Measurements from ENCODE around the gene RAD51B. TPM values are rescaled to one million over a fixed set of nuclear protein-coding genes. Genes with fewer than 3 reads are reported as not detected.

Gene RAD51B
- total RNA-seq, 1 experiment from 2014 or later: 20.0 TPM

DNA sequence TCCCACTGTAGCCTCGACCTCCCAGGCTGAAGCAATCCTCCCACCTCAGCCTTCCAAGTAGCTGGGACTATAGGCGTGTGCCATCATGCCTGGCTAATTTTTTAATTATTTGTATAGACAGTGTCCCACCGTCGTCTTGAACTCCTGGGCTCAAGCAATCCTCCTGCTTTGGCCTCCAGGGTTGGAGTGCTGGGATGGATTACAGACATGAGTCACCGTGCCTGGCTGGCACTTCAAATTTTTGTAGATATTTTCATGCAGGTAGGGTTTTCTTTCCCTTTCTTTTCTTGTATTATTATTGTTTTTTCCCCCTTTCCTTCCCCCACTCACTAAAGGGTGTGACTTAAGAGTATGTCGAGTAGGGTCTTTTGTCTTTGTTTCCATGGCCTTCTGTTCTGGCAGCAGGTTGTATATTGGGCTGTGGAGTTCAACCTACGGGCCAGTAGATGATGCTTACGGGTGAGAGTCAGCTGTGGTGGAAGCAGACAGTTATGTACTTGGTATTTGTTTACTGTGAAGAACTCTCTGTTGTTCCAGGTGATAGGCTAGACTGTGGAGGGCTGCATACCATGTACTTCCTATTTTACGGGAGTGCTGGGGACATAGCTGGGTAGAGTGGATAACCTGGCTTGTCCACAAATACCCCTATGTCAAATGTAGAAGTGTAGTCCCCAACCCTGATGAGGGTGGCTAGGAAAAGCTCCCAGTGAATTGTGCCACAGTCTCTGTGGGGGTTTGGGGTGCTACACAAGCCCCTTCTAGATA, 30.7 kb downstream of the RAD51B start:
- ChIA-PET POLR2A (no interaction called here), CTCF (no interaction called here), RAD21 (ENCODE audit: low non-redundant PET in 1 of 2, low total read pairs in 2 of 2, uncharacterized antibody in 2 of 2, unreplicated experiment in 2 of 2) (no interaction called here)
- H2AFZ ChIP-seq (ENCODE audit: low read depth, low read length, poor library complexity, severe bottlenecking): no peak overlapping the region
- ATAC-seq (no peak), DNase-seq (ENCODE audit: low read depth, low spot score) (no peak)
- H3K9me3 ChIP-seq (ENCODE audit: control insufficient read depth in 1 of 2, insufficient read depth in 1 of 2, low read depth in 1 of 2, low read length in 2 of 2): no peaks in the 10 kb centered on the region
- H4K20me1 ChIP-seq (ENCODE audit: insufficient read depth): no peaks in the 10 kb centered on the region
- no peaks in the 10 kb centered on the region for H3K4me1 ChIP-seq (ENCODE audit: control insufficient read depth in 1 of 2, insufficient read depth in 2 of 2, low read length in 2 of 2)
- no peaks in the 10 kb centered on the region for H3K79me2 ChIP-seq (ENCODE audit: insufficient read depth, low read length)
- H3K9ac ChIP-seq (ENCODE audit: low read length): no peak overlapping the region
- H3K27ac ChIP-seq (ENCODE audit: low read depth, low read length): no peak overlapping the region
- H3K27me3 ChIP-seq (ENCODE audit: insufficient read depth, low read length): no peaks in the 10 kb centered on the region
- H3K4me2 ChIP-seq (ENCODE audit: low read length): no peak overlapping the region
- H3K9me2 ChIP-seq (ENCODE audit: insufficient read depth): no peaks in the 10 kb centered on the region
- H3K4me3 ChIP-seq (replicated peaks in 1 of 2; ENCODE audit: low read depth in 1 of 2, low read length in 2 of 2): no peak overlapping the region
- TF ChIP-seq, protein P1, sequence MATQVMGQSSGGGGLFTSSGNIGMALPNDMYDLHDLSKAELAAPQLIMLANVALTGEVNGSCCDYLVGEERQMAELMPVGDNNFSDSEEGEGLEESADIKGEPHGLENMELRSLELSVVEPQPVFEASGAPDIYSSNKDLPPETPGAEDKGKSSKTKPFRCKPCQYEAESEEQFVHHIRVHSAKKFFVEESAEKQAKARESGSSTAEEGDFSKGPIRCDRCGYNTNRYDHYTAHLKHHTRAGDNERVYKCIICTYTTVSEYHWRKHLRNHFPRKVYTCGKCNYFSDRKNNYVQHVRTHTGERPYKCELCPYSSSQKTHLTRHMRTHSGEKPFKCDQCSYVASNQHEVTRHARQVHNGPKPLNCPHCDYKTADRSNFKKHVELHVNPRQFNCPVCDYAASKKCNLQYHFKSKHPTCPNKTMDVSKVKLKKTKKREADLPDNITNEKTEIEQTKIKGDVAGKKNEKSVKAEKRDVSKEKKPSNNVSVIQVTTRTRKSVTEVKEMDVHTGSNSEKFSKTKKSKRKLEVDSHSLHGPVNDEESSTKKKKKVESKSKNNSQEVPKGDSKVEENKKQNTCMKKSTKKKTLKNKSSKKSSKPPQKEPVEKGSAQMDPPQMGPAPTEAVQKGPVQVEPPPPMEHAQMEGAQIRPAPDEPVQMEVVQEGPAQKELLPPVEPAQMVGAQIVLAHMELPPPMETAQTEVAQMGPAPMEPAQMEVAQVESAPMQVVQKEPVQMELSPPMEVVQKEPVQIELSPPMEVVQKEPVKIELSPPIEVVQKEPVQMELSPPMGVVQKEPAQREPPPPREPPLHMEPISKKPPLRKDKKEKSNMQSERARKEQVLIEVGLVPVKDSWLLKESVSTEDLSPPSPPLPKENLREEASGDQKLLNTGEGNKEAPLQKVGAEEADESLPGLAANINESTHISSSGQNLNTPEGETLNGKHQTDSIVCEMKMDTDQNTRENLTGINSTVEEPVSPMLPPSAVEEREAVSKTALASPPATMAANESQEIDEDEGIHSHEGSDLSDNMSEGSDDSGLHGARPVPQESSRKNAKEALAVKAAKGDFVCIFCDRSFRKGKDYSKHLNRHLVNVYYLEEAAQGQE (IDR thresholded peaks at IDR 0.05; ENCODE audit: low read depth): no peak
- no peaks in the 10 kb centered on the region for H3K36me3 ChIP-seq (ENCODE audit: control insufficient read depth in 1 of 2, insufficient read depth in 2 of 2, low read length in 2 of 2)
- intact Hi-C loops (cut with micrococcal nuclease): no loop called here
- no TSS peak for BruUV-seq (replicated peaks)

DNA sequence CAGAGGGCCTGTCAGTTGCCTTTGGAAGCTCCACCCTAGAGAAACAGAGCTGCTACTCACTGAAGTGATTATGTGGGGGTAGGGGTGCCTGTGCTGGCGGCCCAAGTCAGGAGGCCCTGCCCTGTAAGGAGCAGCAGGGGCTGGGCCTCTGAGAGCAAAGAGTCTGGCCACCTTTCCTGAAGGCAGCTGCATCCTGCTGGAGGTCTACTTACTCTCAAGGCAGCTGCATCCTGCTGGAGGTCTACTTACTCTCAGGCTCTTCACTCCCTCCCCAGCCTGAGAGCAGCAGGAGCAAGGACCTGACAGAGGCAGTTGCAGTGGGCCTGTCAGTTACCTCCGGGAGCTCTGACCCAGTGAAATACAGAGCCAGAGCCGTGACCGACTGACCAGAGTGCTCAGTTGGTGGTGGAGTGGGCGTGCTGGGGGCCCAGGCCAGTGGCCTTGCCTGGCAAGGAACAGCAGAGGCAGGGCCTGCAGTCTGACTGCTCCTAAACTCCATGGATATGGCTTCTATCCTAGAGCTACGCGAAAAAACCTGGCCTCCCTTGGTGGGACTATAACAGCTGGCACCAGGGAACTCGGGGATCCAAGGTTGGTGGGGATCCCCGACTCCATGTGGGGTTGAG, 32.3 kb downstream of the RAD51B start:
- RAD21 ChIA-PET (ENCODE audit: low non-redundant PET in 1 of 2, low total read pairs in 2 of 2, uncharacterized antibody in 2 of 2, unreplicated experiment in 2 of 2): no interaction called here
- Histone ChIP-seq H3K4me2 (ENCODE audit: low read length) (no peak overlapping the region), H4K20me1 (ENCODE audit: insufficient read depth) (no peaks in the 10 kb centered on the region), H3K4me3 (replicated peaks in 1 of 2; ENCODE audit: low read depth in 1 of 2, low read length in 2 of 2) (no peak overlapping the region), H3K79me2 (ENCODE audit: insufficient read depth, low read length) (no peaks in the 10 kb centered on the region), H3K27me3 (ENCODE audit: insufficient read depth, low read length) (no peaks in the 10 kb centered on the region), H3K9me3 (ENCODE audit: control insufficient read depth in 1 of 2, insufficient read depth in 1 of 2, low read depth in 1 of 2, low read length in 2 of 2) (no peaks in the 10 kb centered on the region), H3K27ac (ENCODE audit: low read depth, low read length) (no peak overlapping the region), H2AFZ (ENCODE audit: low read depth, low read length, poor library complexity, severe bottlenecking) (no peak overlapping the region), H3K9ac (ENCODE audit: low read length) (no peak overlapping the region), H3K4me1 (ENCODE audit: control insufficient read depth in 1 of 2, insufficient read depth in 2 of 2, low read length in 2 of 2) (no peaks in the 10 kb centered on the region), H3K36me3 (ENCODE audit: control insufficient read depth in 1 of 2, insufficient read depth in 2 of 2, low read length in 2 of 2) (no peaks in the 10 kb centered on the region), H3K9me2 (ENCODE audit: insufficient read depth) (no peaks in the 10 kb centered on the region)
- CTCF ChIA-PET: no interaction called here
- no peak for DNase-seq (ENCODE audit: low read depth, low spot score)
- no TSS peak for BruUV-seq (replicated peaks)
- TF ChIP-seq, protein P1 (IDR thresholded peaks at IDR 0.05; ENCODE audit: low read depth): no peak
- intact Hi-C loops (cut with micrococcal nuclease): no loop called here
- POLR2A ChIA-PET: no interaction called here
- ATAC-seq: no peak

Measured in HCT116 (cell line).